Cardiac muscle cell (in vitro differentiated cells and primary cell): ENCODE measurements around the gene PNMA8A. TPM values are rescaled to one million over a fixed set of nuclear protein-coding genes. Genes with fewer than 3 reads are reported as not detected.

Experiments
- DNase-seq, 2 donors: peaks; one replicate each; pipeline versions ENCODE4 v3.0.0 to v3.0.0-alpha.2; 2010 to 2017; ENCODE audit warnings: low read depth in 1 of 2, low spot score in 1 of 2
- H3K27ac ChIP-seq: fragments of 200-600 bp; sonication (generic); 2 replicates; pipeline ENCODE4 v1.5.1; 2016
- H3K27me3 ChIP-seq: fragments of 200-600 bp; sonication (generic); 2 replicates; pipeline ENCODE4 v1.6.0; 2016; ENCODE audit warnings: control low read depth
- H3K36me3 ChIP-seq: fragments of 200-600 bp; sonication (generic); 2 replicates; pipeline ENCODE4 v1.5.1; 2016; ENCODE audit warnings: control low read depth
- H3K4me1 ChIP-seq: fragments of 200-600 bp; sonication (generic); 2 replicates; pipeline ENCODE4 v1.8.1; 2017; ENCODE audit warnings: low read depth, mild to moderate bottlenecking, mixed run types
- H3K4me3 ChIP-seq: fragments of 200-600 bp; sonication (generic); 2 replicates; pipeline ENCODE4 v1.5.1; 2016; ENCODE audit warnings: mild to moderate bottlenecking
- H3K9me3 ChIP-seq: fragments of 200-600 bp; sonication (generic); 2 replicates; pipeline ENCODE4 v1.5.1; 2017; ENCODE audit warnings: low read depth, mild to moderate bottlenecking, control low read depth
- CTCF ChIP-seq: IDR thresholded peaks from 2 replicates; pipeline ENCODE4 v1.5.1; 2012; ENCODE audit warnings: low read depth, mild to moderate bottlenecking, low read length
- polyA plus RNA-seq: library from polyadenylated mRNA; unstranded; fragments of >200 nt; fragmentation: Nextera tagmentation; extraction: Ambion mirVana; gene quantifications from 2 replicates; pipeline ENCODE4 v1.2.1, GENCODE V29; 2016
- total RNA-seq: library from RNA; depleted of rRNA; stranded (reverse); fragments of >200 nt; gene quantifications from 2 replicates; pipeline ENCODE4 v1.2.3, GENCODE V29; 2016

The PNMA8A gene
- total and polyA plus RNA-seq, 2 experiments from 2014 or later = 38.3 to 67.8 TPM

DNA sequence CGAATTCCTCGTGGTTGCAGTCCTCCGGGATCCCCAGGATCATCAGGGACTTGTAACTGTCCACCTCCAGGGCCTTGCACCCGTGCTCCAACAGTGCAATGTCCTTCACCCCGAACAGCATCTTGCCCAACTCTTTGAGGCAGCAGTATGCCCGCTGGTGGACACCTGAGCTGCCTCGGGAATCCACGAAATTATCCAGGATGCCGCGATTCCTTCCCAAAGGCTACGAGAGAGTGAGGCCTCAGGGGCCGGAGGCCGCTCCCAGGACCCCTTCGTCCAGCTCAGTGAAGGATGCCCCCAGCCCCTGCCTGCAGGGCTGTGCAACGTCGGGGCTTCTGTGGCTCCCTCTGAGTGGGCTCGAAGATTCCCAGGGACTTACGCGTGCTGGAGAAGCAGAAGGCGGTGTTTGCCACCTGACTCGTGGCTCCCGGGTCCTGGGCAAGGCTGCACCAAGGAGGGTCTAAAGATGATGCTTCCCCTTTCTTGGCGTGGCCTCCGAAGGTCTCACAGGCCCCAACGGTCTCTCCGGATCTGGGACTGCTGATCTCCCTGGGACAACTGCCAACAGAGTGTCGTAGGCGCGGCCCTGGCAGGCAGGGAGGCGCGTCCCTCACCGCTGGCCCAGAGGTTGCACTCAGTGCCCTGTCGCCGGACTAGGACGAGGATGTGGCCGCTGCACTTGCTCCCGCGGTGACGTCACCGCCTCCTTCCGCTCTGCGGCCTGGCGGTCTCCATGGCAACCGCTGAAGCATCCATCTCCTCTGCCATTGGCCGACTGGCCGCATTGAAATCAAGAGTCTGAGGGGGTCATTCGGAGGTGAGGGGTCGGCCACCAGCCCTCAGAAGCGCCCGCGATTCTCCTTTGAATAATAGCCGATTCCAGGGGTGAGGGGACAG is 42.9 kb downstream of the PNMA8A start, which contains the start of gene PNMA8C:
TSS of gene PNMA8C (minus strand) at position 698 of the 897 bp plus-strand sequence. CDS start at position 121, 577 bp downstream.
- no peak for TF ChIP-seq CTCF
- no peaks in the 10 kb centered on the region for H3K9me3 ChIP-seq
- DNase-seq = peak; percentile 67 to 72
- no peaks in the 10 kb centered on the region for H3K36me3 ChIP-seq
- no peak within 1 kb of the TSS for H3K27ac ChIP-seq
- H3K4me3 ChIP-seq = no peak within 1 kb of the TSS
- peaks cover 6% of the 10 kb centered on the region for H3K4me1 ChIP-seq
- peaks cover 14% of the 10 kb centered on the region for H3K27me3 ChIP-seq

- peaks cover 6% of the 10 kb centered on the region for H3K4me1 ChIP-seq
- H3K9me3 ChIP-seq = no peaks in the 10 kb centered on the region
- no peak for DNase-seq
- no peak overlapping the region for H3K4me3 ChIP-seq
- no peaks in the 10 kb centered on the region for H3K36me3 ChIP-seq
- no peak for TF ChIP-seq CTCF
- H3K27me3 ChIP-seq = peaks cover 14% of the 10 kb centered on the region
- no peak overlapping the region for H3K27ac ChIP-seq
Observed at GRCh38 chr19:46427518-46428045, 43.8 kb downstream of the PNMA8A start.

- no peaks in the 10 kb centered on the region for H3K36me3 ChIP-seq
- H3K9me3 ChIP-seq = no peaks in the 10 kb centered on the region
- H3K27ac ChIP-seq = peak overlapping the region; percentile 86
- peaks cover 14% of the 10 kb centered on the region for H3K27me3 ChIP-seq
- H3K4me1 ChIP-seq = peaks cover 6% of the 10 kb centered on the region
- peak overlapping the region; percentile 68 for H3K4me3 ChIP-seq
- DNase-seq = peak; percentile 89 to 95
- no peak for TF ChIP-seq CTCF
Observed at GRCh38 chr19:46426506-46427162, 44.7 kb downstream of the PNMA8A start.

- Histone ChIP-seq H3K4me3 (peak overlapping the region; percentile 68), H3K36me3 (no peaks in the 10 kb centered on the region), H3K27me3 (peaks cover 14% of the 10 kb centered on the region), H3K27ac (peak overlapping the region; percentile 86), H3K4me1 (peaks cover 6% of the 10 kb centered on the region), H3K9me3 (no peaks in the 10 kb centered on the region)
- DNase-seq = peak; percentile 55 to 65
- TF ChIP-seq CTCF = no peak
Observed at GRCh38 chr19:46426035-46426505, 45.3 kb downstream of the PNMA8A start.

- Histone ChIP-seq H3K27me3 (peaks cover 8% of the 10 kb centered on the region), H3K27ac (no peak overlapping the region), H3K9me3 (no peaks in the 10 kb centered on the region), H3K4me3 (no peak overlapping the region), H3K36me3 (no peaks in the 10 kb centered on the region), H3K4me1 (peaks cover 6% of the 10 kb centered on the region)
- DNase-seq = no peak
- no peak for TF ChIP-seq CTCF
Observed at GRCh38 chr19:46423188-46423587, 48.2 kb downstream of the PNMA8A start.
